Left lung (tissue), 10 donors: Measurements from ENCODE around the gene CILP2. TPM values are rescaled to one million over a fixed set of nuclear protein-coding genes. Genes with fewer than 3 reads are reported as not detected.

Source experiments
- ATAC-seq: fragments of 200-7000 bp; cut with Tn5 transposase; one replicate; pipeline ENCODE4 v1.9.1; 2020; ENCODE audit warnings: moderate library complexity
- DNase-seq, 4 donors: peaks; one replicate each; pipeline ENCODE4 v3.0.0-alpha.2; 2013 to 2020
- H3K27ac ChIP-seq, 2 donors: fragments of 200-600 bp; sonication (generic) in 1 of 2; one replicate each; pipeline versions ENCODE4 v1.5.0 to v1.8.0; 2020 to 2021
- H3K27me3 ChIP-seq, 2 donors: fragments of 200-600 bp; sonication (generic) in 1 of 2; one replicate each; pipeline versions ENCODE4 v1.5.0 to v1.8.0; 2020 to 2021
- H3K36me3 ChIP-seq, 2 donors: fragments of 200-600 bp; sonication (generic) in 1 of 2; one replicate each; pipeline versions ENCODE4 v1.5.0 to v1.8.0; 2020 to 2021
- H3K4me1 ChIP-seq, 2 donors: fragments of 200-600 bp; one replicate each; pipeline ENCODE4 v1.8.0; 2021
- H3K4me3 ChIP-seq, 2 donors: fragments of 200-600 bp; sonication (generic) in 1 of 2; one replicate each; pipeline versions ENCODE4 v1.5.0 to v1.8.0; 2020 to 2021; ENCODE audit warnings: mild to moderate bottlenecking in 1 of 2
- H3K9me3 ChIP-seq, 2 donors: fragments of 200-600 bp; sonication (generic) in 1 of 2; one replicate each; pipeline versions ENCODE4 v1.5.0 to v1.8.0; 2020 to 2021
- CTCF ChIP-seq, 2 donors: fragments of 200-600 bp; sonication (generic) in 1 of 2; IDR thresholded peaks; one replicate each; pipeline versions ENCODE4 v1.5.0 to v1.8.0; 2021; ENCODE audit warnings: antibody characterized with exemption in 2 of 2
- intact Hi-C, 2 donors: fragments of 100-400 bp; cut with DNase I; formaldehyde crosslinking; loops; one replicate each; pipeline versions ENCODE4 v1.11.2 to v1.14.2; 2022
- polyA plus RNA-seq, 6 donors: library from polyadenylated mRNA; unstranded; fragments of 120-200 nt; gene quantifications; one replicate each; pipeline ENCODE4 v1.2.1, GENCODE V29; 2013; ENCODE audit not compliant: insufficient read length in 6 of 6
- total RNA-seq, 2 donors: library from RNA; stranded (reverse); fragmentation: NEBNext Ultra II Directional; extraction: Animal tissue kit (Norgen Biotek cat#: 25700); gene quantifications; one replicate each; pipeline ENCODE4 v1.2.1, GENCODE V29; 2021
- donor health status: DM: no; HTN: yes; CAD: no.
- donor health status: DM: no; HTN: no; CAD: no.

CILP2 gene
- total and polyA plus RNA-seq, 8 donors: 0.14 to 17.8 (median 0.25) TPM

DNA sequence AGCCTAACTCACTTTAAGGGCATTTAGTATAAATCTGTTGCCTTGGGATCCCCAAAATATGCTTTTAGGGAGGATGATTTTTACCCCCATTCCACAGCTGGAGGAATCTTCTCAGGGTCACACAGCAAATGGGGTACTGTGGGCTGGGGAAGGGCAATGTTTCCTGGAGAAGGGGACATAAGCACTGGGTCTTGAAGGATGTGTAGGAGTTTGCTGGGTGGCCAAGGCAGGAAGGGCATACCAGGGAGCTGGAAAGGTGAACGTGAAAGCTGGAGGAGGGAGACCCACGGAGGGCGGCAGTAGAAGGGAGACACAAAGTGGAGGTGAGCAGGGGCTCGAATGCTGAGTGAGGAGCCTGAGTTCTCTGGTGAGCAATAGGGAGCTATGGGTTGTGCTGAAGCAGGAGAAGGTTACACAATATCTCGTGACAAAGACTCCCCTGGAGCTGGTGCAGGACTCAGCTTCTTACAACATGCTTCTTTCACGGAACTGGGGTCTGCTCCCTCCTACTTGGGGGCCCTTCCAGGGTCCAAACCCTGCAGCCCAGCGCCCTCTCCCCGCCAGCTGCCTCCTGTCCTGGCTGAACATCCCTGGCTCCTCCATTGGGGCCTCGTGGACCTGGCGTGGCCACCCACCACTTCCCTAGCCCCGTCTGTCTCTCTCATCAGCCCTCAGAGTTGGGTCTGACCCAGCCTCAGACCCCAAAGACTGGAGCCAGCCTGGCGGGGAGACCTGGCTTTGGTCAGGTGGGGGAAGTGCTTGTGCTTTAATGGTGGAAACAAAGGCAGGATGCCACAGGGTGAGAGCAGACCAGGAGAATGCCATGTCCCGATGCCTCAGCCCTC is 11.1 kb downstream of the CILP2 start:
- ATAC-seq: no peak
- DNase-seq: no peak
- no peak for TF ChIP-seq CTCF (IDR thresholded peaks at IDR 0.05)

GRCh38 chr19:19549804-19550464 is 11.9 kb downstream of the CILP2 start:
- no peak for TF ChIP-seq CTCF (IDR thresholded peaks at IDR 0.05)
- intact Hi-C loops: no loop called here

More for the DNA sequence above, 11.1 kb downstream of the CILP2 start:
- Histone ChIP-seq H3K4me3 (no peak overlapping the region), H3K9me3 (peaks cover 0 to 2% of the 10 kb centered on the region in 2 donors), H3K4me1 (no peaks in the 10 kb centered on the region), H3K27me3 (peaks cover 0 to 66% of the 10 kb centered on the region in 2 donors), H3K36me3 (no peaks in the 10 kb centered on the region), H3K27ac (no peak overlapping the region)
- intact Hi-C loops: no loop called here

GRCh38 chr19:19550485-19550929 is 12.4 kb downstream of the CILP2 start:
- H3K27ac ChIP-seq: no peak overlapping the region
- H3K36me3 ChIP-seq: no peaks in the 10 kb centered on the region
- no peak for TF ChIP-seq CTCF (IDR thresholded peaks at IDR 0.05)
- H3K27me3 ChIP-seq: peaks cover 0 to 62% of the 10 kb centered on the region in 2 donors
- ATAC-seq: peak; percentile 11
- H3K9me3 ChIP-seq: peaks cover 0 to 2% of the 10 kb centered on the region in 2 donors
- intact Hi-C loops: no loop called here
- peak in 1 of 4 donors; percentile 72 for DNase-seq
- no peak overlapping the region for H3K4me3 ChIP-seq
- no peaks in the 10 kb centered on the region for H3K4me1 ChIP-seq

More at GRCh38 chr19:19549804-19550464, 11.9 kb downstream of the CILP2 start:
- H3K4me1 ChIP-seq: no peaks in the 10 kb centered on the region
- H3K4me3 ChIP-seq: no peak overlapping the region
- no peak for ATAC-seq
- no peak for DNase-seq
- H3K27me3 ChIP-seq: peaks cover 0 to 66% of the 10 kb centered on the region in 2 donors
- peaks cover 0 to 2% of the 10 kb centered on the region in 2 donors for H3K9me3 ChIP-seq
- H3K36me3 ChIP-seq: no peaks in the 10 kb centered on the region
- no peak overlapping the region for H3K27ac ChIP-seq

DNA sequence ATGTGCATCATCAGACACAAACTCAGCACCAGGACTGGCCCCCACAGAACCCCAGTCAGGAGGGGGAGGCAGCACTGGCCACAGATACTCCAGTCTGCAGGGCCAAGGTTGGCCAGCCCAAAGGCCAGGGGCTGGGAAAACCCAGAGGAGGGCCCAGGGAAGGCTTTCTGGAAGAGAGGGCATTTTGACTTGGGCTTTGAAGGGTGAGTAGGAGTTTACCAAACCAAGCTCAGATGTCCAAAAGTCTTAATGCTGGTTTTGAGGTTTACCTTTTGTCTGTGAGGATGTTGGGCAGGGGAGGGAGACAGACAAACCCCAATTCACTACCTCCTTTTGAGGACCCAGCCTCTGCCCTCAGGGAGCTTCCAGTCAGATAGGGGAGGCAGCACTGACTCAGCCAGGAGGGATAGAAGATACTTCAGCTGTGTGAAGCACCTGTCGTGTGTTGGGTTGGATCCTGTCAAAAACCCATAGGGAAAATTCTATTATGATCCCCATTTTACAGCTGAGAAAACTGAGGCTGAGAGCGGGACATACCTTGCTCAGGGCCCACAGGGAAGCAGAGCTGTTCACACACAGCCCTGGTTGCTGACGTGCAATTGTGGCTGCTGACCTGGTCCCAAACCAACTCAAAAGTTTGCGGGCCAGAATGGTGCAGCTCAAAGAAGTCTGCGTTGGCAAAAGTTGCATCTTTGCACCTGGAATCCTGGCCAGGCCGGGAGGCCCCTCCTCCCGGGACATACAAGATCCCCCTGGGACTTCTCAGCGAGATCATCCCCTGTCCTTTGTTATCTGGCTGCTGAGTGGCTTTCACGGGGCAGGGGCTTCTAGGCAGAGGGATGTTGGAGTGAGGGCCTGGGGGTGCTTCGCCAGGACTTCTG is 13.1 kb downstream of the CILP2 start:
- Histone ChIP-seq H3K4me1 (no peaks in the 10 kb centered on the region), H3K9me3 (peaks cover 0 to 2% of the 10 kb centered on the region in 2 donors), H3K27ac (no peak overlapping the region), H3K4me3 (no peak overlapping the region), H3K36me3 (no peaks in the 10 kb centered on the region), H3K27me3 (peaks cover 0 to 58% of the 10 kb centered on the region in 2 donors)
- intact Hi-C loops: no loop called here
- DNase-seq (no peak), ATAC-seq (no peak)
- TF ChIP-seq CTCF (IDR thresholded peaks at IDR 0.05): no peak
